PC-9 (cell line): ENCODE measurements around the gene NID1. TPM values are rescaled to one million over a fixed set of nuclear protein-coding genes. Genes with fewer than 3 reads are reported as not detected.
"Not testable (repeated sequence)": the region's sequence is repeated elsewhere in the genome, so short reads cannot be mapped to it uniquely, and the experiment has no call there.

Experiments used
- BruUV-seq: library from RNA; stranded (reverse); fragments of 400-500 nt; replicated peaks from 2 replicates; lab custom pipeline; 2021; lab: Mats Ljungman, UMichigan
- CTCF ChIA-PET: fragments of 300-600 bp; sonication (Branson Sonifier 250); formaldehyde crosslinking; loops from one replicate; lab custom pipeline; 2022; ENCODE audit warnings: antibody characterized with exemption; lab: Charles Lee
- POLR2A ChIA-PET: fragments of 300-600 bp; sonication (Branson Sonifier 250); formaldehyde crosslinking; loops from one replicate; lab custom pipeline; 2022; ENCODE audit warnings: antibody characterized with exemption; ENCODE audit not compliant: unreplicated experiment; lab: Charles Lee
- DNase-seq, 2 experiments: peaks; one replicate each; pipeline versions ENCODE4 v3.0.0 to v3.0.0-alpha.2; 2015 to 2022; ENCODE audit warnings: mixed read lengths in 1 of 2
- H2AFZ ChIP-seq: fragments of 200-600 bp; sonication (generic); 2 replicates; pipeline ENCODE4 v1.8.1; 2017; ENCODE audit warnings: antibody characterized with exemption
- H3F3A ChIP-seq: fragments of 200-600 bp; sonication (generic); 2 replicates; pipeline ENCODE4 v1.8.1; 2017; ENCODE audit warnings: antibody characterized with exemption, mild to moderate bottlenecking, low read depth; ENCODE audit not compliant: insufficient read depth
- H3K27ac ChIP-seq: fragments of 200-600 bp; sonication (generic); 2 replicates; pipeline ENCODE4 v1.6.1; 2016; ENCODE audit warnings: mixed run types
- H3K27me3 ChIP-seq: fragments of 200-600 bp; sonication (generic); 2 replicates; pipeline ENCODE4 v1.6.1; 2016; ENCODE audit warnings: low read depth, mixed run types; ENCODE audit not compliant: insufficient read depth
- H3K36me3 ChIP-seq: fragments of 200-600 bp; sonication (generic); 2 replicates; pipeline ENCODE4 v1.6.1; 2016; ENCODE audit warnings: low read depth, mixed run types
- H3K4me1 ChIP-seq: fragments of 200-600 bp; sonication (generic); replicated peaks from 2 replicates; pipeline ENCODE4 v1.6.1; 2016; ENCODE audit warnings: mixed run types; ENCODE audit not compliant: insufficient read depth
- H3K4me2 ChIP-seq: fragments of 200-600 bp; sonication (generic); 2 replicates; pipeline ENCODE4 v1.6.1; 2017; ENCODE audit warnings: mixed run types
- H3K4me3 ChIP-seq: fragments of 200-600 bp; sonication (generic); 2 replicates; pipeline ENCODE4 v1.6.1; 2016; ENCODE audit warnings: mixed run types
- H3K79me2 ChIP-seq: fragments of 200-600 bp; sonication (generic); 2 replicates; pipeline ENCODE4 v1.6.1; 2017; ENCODE audit warnings: low read depth, mixed run types
- H3K9me2 ChIP-seq: fragments of 200-600 bp; sonication (generic); 2 replicates; pipeline ENCODE4 v1.8.1; 2017; ENCODE audit warnings: mild to moderate bottlenecking; ENCODE audit not compliant: insufficient read depth
- H3K9me3 ChIP-seq: fragments of 200-600 bp; sonication (generic); 2 replicates; pipeline ENCODE4 v1.8.1; 2016; ENCODE audit warnings: low read depth; ENCODE audit not compliant: insufficient read depth
- H4K20me1 ChIP-seq: fragments of 200-600 bp; sonication (generic); 2 replicates; pipeline ENCODE4 v1.8.1; 2017; ENCODE audit not compliant: insufficient read depth
- CTCF ChIP-seq: fragments of 200-600 bp; sonication (generic); conservative IDR thresholded peaks from 2 replicates; pipeline ENCODE4 v1.6.1; 2017; ENCODE audit warnings: mixed run types, antibody characterized with exemption, mild to moderate bottlenecking, moderate library complexity
- EZH2 ChIP-seq: fragments of 200-600 bp; sonication (generic); IDR thresholded peaks from 2 replicates; pipeline ENCODE4 v1.8.0; 2017; ENCODE audit warnings: antibody characterized with exemption, low read depth
- intact Hi-C: fragments of 100-400 bp; cut with micrococcal nuclease; formaldehyde crosslinking; loops from one replicate; pipeline ENCODE4 v1.10.0; 2022; ENCODE audit not compliant: unreplicated experiment
- total RNA-seq: library from RNA; stranded (reverse); gene quantifications from 2 replicates; pipeline ENCODE4 v1.2.3, GENCODE V29; 2021

The NID1 gene
- total RNA-seq, 1 experiment from 2014 or later, result not detected

GRCh38 chr1:236078993-236079392 lies 14.1 kb upstream of the NID1 start:
- ChIA-PET CTCF (no interaction called here), POLR2A (no interaction called here)
- no peaks in the 10 kb centered on the region for H4K20me1 ChIP-seq
- H3K9me3 ChIP-seq, result no peaks in the 10 kb centered on the region
- H3K36me3 ChIP-seq, result no peaks in the 10 kb centered on the region
- no peak for TF ChIP-seq CTCF
- no TSS peak for BruUV-seq
- no peak overlapping the region for H3K27ac ChIP-seq
- DNase-seq, result no peak
- no peaks in the 10 kb centered on the region for H3K27me3 ChIP-seq
- H3K4me2 ChIP-seq, result no peak overlapping the region
- no peaks in the 10 kb centered on the region for H3K9me2 ChIP-seq
- H2AFZ ChIP-seq, result no peak overlapping the region
- H3K79me2 ChIP-seq, result no peaks in the 10 kb centered on the region
- intact Hi-C loops, result no loop called here
- no peaks in the 10 kb centered on the region for H3K4me1 ChIP-seq
- H3K4me3 ChIP-seq, result no peak overlapping the region
- peaks cover 5% of the 10 kb centered on the region; the same call in 1 of the 2 replicates for H3F3A ChIP-seq

- H3K9me3 ChIP-seq, intact Hi-C loops, POLR2A ChIA-PET, H4K20me1 ChIP-seq, CTCF ChIA-PET, H3K4me3 ChIP-seq, BruUV-seq, H3F3A ChIP-seq, H3K9me2 ChIP-seq, H3K79me2 ChIP-seq, H3K4me1 ChIP-seq, H3K4me2 ChIP-seq, H3K27me3 ChIP-seq, H3K27ac ChIP-seq, H3K36me3 ChIP-seq, H2AFZ ChIP-seq, DNase-seq: not testable (repeated sequence)
Observed at GRCh38 chr1:236078077-236078476, 13.2 kb upstream of the NID1 start.

GRCh38 chr1:236075848-236076247 lies 11.0 kb upstream of the NID1 start:
- Histone ChIP-seq H3K4me2 (no peak overlapping the region), H3K9me3 (no peaks in the 10 kb centered on the region), H3K4me3 (no peak overlapping the region), H3K4me1 (no peaks in the 10 kb centered on the region), H3K79me2 (no peaks in the 10 kb centered on the region), H3K27ac (no peak overlapping the region), H3F3A (no peaks in the 10 kb centered on the region), H3K27me3 (no peaks in the 10 kb centered on the region), H3K36me3 (no peaks in the 10 kb centered on the region), H2AFZ (no peak overlapping the region), H4K20me1 (no peaks in the 10 kb centered on the region), H3K9me2 (no peaks in the 10 kb centered on the region)
- ChIA-PET CTCF (no interaction called here), POLR2A (no interaction called here)
- DNase-seq, result no peak
- BruUV-seq, result no TSS peak
- TF ChIP-seq EZH2 (no peak), CTCF (no peak)
- intact Hi-C loops, result no loop called here

- Histone ChIP-seq H4K20me1 (no peaks in the 10 kb centered on the region), H3K4me2 (no peak overlapping the region), H3F3A (no peaks in the 10 kb centered on the region), H3K79me2 (no peaks in the 10 kb centered on the region), H3K27me3 (no peaks in the 10 kb centered on the region), H3K4me1 (no peaks in the 10 kb centered on the region), H3K9me2 (no peaks in the 10 kb centered on the region), H3K27ac (no peak overlapping the region), H2AFZ (no peak overlapping the region), H3K4me3 (no peak overlapping the region), H3K36me3 (no peaks in the 10 kb centered on the region), H3K9me3 (no peaks in the 10 kb centered on the region)
- BruUV-seq, result no TSS peak
- intact Hi-C loops, result no loop called here
- no peak for DNase-seq
- TF ChIP-seq EZH2 (no peak), CTCF (no peak)
- ChIA-PET POLR2A (no interaction called here), CTCF (no interaction called here)
Observed at GRCh38 chr1:236073307-236073897, 8.5 kb upstream of the NID1 start.
